MM.1S (cell line): ENCODE measurements around the gene RSPH1.

Experiments
- DNase-seq: peaks from one replicate; pipeline ENCODE4 v3.0.0-alpha.2; 2015
- H2AFZ ChIP-seq: fragments of 300-600 bp; sonication (generic); 2 replicates; pipeline ENCODE4 v1.6.0; 2016; ENCODE audit warnings: antibody characterized with exemption, low read length
- H3F3A ChIP-seq: fragments of 300-600 bp; sonication (generic); 2 replicates; pipeline ENCODE4 v1.6.1; 2016; ENCODE audit warnings: mild to moderate bottlenecking, antibody characterized with exemption, low read length, moderate library complexity, mixed read lengths; ENCODE audit not compliant: insufficient read depth
- H3K27ac ChIP-seq: fragments of 300-600 bp; sonication (generic); 2 replicates; pipeline ENCODE4 v1.5.1; 2016; ENCODE audit warnings: mild to moderate bottlenecking, low read length
- H3K27me3 ChIP-seq: fragments of 300-600 bp; sonication (generic); replicated peaks from 2 replicates; pipeline ENCODE4 v1.6.0; 2016; ENCODE audit warnings: low read length; ENCODE audit not compliant: insufficient read depth
- H3K36me3 ChIP-seq: fragments of 300-600 bp; sonication (generic); replicated peaks from 2 replicates; pipeline ENCODE4 v1.6.1; 2016; ENCODE audit warnings: mild to moderate bottlenecking, low read length, mixed read lengths; ENCODE audit not compliant: insufficient read depth
- H3K4me1 ChIP-seq: fragments of 300-600 bp; sonication (generic); 2 replicates; pipeline ENCODE4 v1.6.1; 2016; ENCODE audit warnings: low read length, mixed read lengths
- H3K4me2 ChIP-seq: fragments of 300-600 bp; sonication (generic); 2 replicates; pipeline ENCODE4 v1.6.0; 2016; ENCODE audit warnings: low read depth, low read length
- H3K4me3 ChIP-seq: fragments of 300-600 bp; sonication (generic); 2 replicates; pipeline ENCODE4 v1.5.1; 2016; ENCODE audit warnings: low read length, mixed read lengths
- H3K79me2 ChIP-seq: fragments of 300-600 bp; sonication (generic); 2 replicates; pipeline ENCODE4 v1.6.1; 2016; ENCODE audit warnings: mixed run types, low read length, mixed read lengths
- H3K9ac ChIP-seq: fragments of 300-600 bp; sonication (generic); 2 replicates; pipeline ENCODE4 v1.6.1; 2016; ENCODE audit warnings: low read length, mixed read lengths
- H3K9me2 ChIP-seq: fragments of 300-600 bp; sonication (generic); replicated peaks from 2 replicates; pipeline ENCODE4 v1.6.1; 2016; ENCODE audit warnings: mild to moderate bottlenecking, low read length, mixed read lengths; ENCODE audit not compliant: insufficient read depth
- H3K9me3 ChIP-seq: fragments of 300-600 bp; sonication (generic); replicated peaks from 2 replicates; pipeline ENCODE4 v1.6.1; 2016; ENCODE audit warnings: mild to moderate bottlenecking, low read length, mixed read lengths; ENCODE audit not compliant: insufficient read depth
- H4K20me1 ChIP-seq: fragments of 300-600 bp; sonication (generic); 2 replicates; pipeline ENCODE4 v1.6.1; 2016; ENCODE audit warnings: mild to moderate bottlenecking, low read length, moderate library complexity, mixed read lengths; ENCODE audit not compliant: insufficient read depth
- CTCF ChIP-seq: fragments of 300-600 bp; sonication (generic); IDR thresholded peaks from 2 replicates; pipeline ENCODE4 v1.5.1; 2016; ENCODE audit warnings: antibody characterized with exemption, low read length, mixed read lengths
- EZH2 ChIP-seq: fragments of 300-600 bp; sonication (generic); optimal IDR thresholded peaks from 2 replicates; pipeline ENCODE3; 2017; ENCODE audit warnings: low read depth, mild to moderate bottlenecking, antibody characterized with exemption, low read length, mixed read lengths
- EZH2phosphoT487 ChIP-seq: fragments of 300-600 bp; sonication (generic); IDR thresholded peaks from 2 replicates; pipeline ENCODE4 v1.6.1; 2018; ENCODE audit warnings: antibody characterized with exemption, low read length

Gene RSPH1

GRCh38 chr21:42479582-42479981 lies 16.4 kb downstream of the RSPH1 start:
- no peak overlapping the region for H3K9ac ChIP-seq
- DNase-seq = no peak
- peaks cover 11% of the 10 kb centered on the region for H3K4me1 ChIP-seq

GRCh38 chr21:42478504-42478903 lies 17.5 kb downstream of the RSPH1 start:
- DNase-seq = peak; percentile 55
- no peaks in the 10 kb centered on the region for H3K79me2 ChIP-seq
- H3K4me1 ChIP-seq = peaks cover 11% of the 10 kb centered on the region
- H3K4me3 ChIP-seq = peak overlapping the region; percentile 26; the same call in 1 of the 2 replicates
- peak overlapping the region; percentile 14; the same call in 1 of the 2 replicates for H2AFZ ChIP-seq
- peaks cover 20% of the 10 kb centered on the region for H3K27me3 ChIP-seq
- peak overlapping the region; percentile 59 for H3K4me2 ChIP-seq
- TF ChIP-seq CTCF (no peak; the same call in 1 of the 2 replicates), EZH2 (no peak), EZH2phosphoT487 (no peak)
- no peaks in the 10 kb centered on the region for H3K9me3 ChIP-seq
- H3K9me2 ChIP-seq = no peaks in the 10 kb centered on the region
- H3K36me3 ChIP-seq = no peaks in the 10 kb centered on the region
- no peak overlapping the region for H3K27ac ChIP-seq
- H4K20me1 ChIP-seq = no peaks in the 10 kb centered on the region
- H3F3A ChIP-seq = peaks cover 9% of the 10 kb centered on the region; the same call in 1 of the 2 replicates
- no peak overlapping the region; the same call in 1 of the 2 replicates for H3K9ac ChIP-seq

More at GRCh38 chr21:42479582-42479981, 16.4 kb downstream of the RSPH1 start:
- no peaks in the 10 kb centered on the region for H3K79me2 ChIP-seq
- no peak overlapping the region for H3K4me3 ChIP-seq
- TF ChIP-seq CTCF = no peak
- TF ChIP-seq EZH2phosphoT487 = no peak
- no peak for TF ChIP-seq EZH2
- H2AFZ ChIP-seq = no peak overlapping the region
- H3K9me3 ChIP-seq = no peaks in the 10 kb centered on the region
- H4K20me1 ChIP-seq = no peaks in the 10 kb centered on the region
- H3K9me2 ChIP-seq = no peaks in the 10 kb centered on the region
- no peak overlapping the region for H3K4me2 ChIP-seq
- H3F3A ChIP-seq = peaks cover 9% of the 10 kb centered on the region; the same call in 1 of the 2 replicates
- H3K27ac ChIP-seq = no peak overlapping the region
- H3K36me3 ChIP-seq = no peaks in the 10 kb centered on the region
- H3K27me3 ChIP-seq = peaks cover 22% of the 10 kb centered on the region

- no peaks in the 10 kb centered on the region for H3K9me3 ChIP-seq
- H3K27me3 ChIP-seq = peaks cover 31% of the 10 kb centered on the region
- no peak overlapping the region for H2AFZ ChIP-seq
- no peak overlapping the region for H3K27ac ChIP-seq
- no peak overlapping the region for H3K4me3 ChIP-seq
- TF ChIP-seq CTCF = no peak
- TF ChIP-seq EZH2phosphoT487 = no peak
- no peak for TF ChIP-seq EZH2
- no peak for DNase-seq
- no peaks in the 10 kb centered on the region for H4K20me1 ChIP-seq
- no peaks in the 10 kb centered on the region for H3K36me3 ChIP-seq
- H3K9ac ChIP-seq = no peak overlapping the region
- H3K4me1 ChIP-seq = peaks cover 11% of the 10 kb centered on the region
- no peak overlapping the region for H3K4me2 ChIP-seq
- H3K79me2 ChIP-seq = no peaks in the 10 kb centered on the region
- H3K9me2 ChIP-seq = no peaks in the 10 kb centered on the region
- H3F3A ChIP-seq = peaks cover 9% of the 10 kb centered on the region; the same call in 1 of the 2 replicates
Observed at GRCh38 chr21:42476388-42477331, 19.4 kb downstream of the RSPH1 start.
